SKM-1 treated with dmso at 0.1 percent for 144 hours (cell line): ENCODE measurements around the gene TST.
"Not testable (repeated sequence)": the region's sequence is repeated elsewhere in the genome, so short reads cannot be mapped to it uniquely, and the experiment has no call there.

ENCODE experiments used
- DNase-seq: peaks from one replicate; lab custom pipeline; 2025; ENCODE audit not compliant: unreplicated experiment; lab: John Stamatoyannopoulos, UW

The TST gene

DNA sequence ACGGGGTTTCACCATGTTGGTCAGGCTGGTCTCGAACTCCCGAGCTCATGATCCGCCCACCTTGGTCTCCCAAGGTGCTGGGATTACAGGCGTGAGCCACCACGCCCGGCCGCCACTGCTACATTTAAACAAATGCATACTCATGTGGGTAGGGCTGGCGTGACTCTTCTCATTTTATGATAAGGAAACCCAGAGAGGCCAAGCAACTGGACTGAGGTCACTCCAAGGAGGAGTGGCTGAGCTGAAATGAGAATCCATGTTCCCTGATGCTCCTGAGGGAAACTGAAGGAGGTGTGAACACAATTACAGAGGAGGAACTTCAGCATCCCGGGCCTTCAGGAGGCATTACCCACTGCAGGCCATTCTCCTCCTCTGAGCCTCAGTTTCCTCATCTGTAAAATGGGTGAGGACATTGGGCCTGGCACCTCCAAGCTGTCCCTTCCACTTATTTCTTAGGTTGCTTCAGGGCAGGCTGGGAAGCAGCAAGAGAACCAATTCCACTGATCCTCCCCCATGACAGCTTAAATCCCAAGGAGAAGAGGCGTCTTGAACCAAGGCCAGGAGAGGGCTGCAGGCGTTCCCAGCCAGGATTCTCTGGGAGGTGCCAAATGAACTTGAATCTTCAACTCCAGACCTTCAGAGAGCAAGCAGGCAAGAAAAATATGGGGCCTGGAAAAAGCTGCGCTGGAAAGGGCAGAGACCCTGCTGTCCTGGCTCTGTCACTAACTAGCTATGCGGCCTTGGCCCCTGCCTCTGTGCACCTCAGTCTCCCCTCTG is 2.9 kb downstream of the TST start:
- DNase-seq = no peak

DNA sequence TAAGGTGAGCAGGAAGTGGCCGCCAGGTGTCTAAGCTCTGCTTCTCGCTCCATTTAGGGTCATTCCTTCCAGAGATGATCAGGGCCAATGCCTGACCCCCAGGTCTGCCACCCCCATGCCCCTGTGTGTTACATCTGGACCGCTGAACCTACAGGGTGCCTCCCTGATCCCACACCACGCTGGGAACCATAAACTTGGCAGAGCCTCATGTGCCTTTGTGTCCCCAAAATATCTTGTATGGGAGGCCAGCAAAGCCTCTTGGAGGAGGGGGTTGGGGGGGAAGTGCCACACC is 3.7 kb downstream of the TST start:
- no peak for DNase-seq

DNA sequence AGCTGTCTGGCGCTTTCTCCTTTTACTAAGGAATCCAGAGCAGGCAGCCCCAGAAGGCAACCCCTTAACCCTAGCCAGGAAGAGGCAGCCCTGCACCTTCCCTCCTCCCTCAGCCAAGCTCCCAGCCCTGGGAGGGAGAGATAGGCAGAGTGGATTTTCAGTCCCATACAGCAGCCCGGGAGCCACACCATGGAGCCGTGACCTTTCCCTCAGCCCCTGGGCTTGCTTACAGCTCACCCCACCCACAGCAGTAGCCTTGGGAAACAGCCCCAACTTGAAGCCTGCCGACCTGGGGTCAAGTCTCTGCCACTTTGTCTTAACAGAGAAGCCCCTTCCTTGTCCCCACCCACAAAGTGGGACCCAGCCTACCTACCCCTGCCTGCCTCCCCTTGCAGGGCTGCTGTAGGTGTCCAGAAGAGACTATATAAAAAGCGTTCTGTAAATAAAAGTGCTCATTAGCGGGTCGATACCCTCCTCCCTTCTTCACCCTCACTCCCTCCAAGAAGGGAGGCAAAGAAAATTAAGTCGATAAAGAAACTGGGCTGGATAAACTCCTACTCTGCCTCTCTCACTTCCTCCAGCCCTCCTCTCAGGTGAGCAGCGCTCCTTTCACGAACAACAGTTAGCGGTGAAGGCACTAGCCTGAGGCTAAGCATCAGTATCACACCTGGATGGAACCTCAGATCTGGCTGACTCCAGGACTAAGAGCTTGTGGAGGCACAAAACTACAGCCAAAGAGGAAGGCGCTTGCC is 4.2 kb downstream of the TST start:
- DNase-seq = no peak

DNA sequence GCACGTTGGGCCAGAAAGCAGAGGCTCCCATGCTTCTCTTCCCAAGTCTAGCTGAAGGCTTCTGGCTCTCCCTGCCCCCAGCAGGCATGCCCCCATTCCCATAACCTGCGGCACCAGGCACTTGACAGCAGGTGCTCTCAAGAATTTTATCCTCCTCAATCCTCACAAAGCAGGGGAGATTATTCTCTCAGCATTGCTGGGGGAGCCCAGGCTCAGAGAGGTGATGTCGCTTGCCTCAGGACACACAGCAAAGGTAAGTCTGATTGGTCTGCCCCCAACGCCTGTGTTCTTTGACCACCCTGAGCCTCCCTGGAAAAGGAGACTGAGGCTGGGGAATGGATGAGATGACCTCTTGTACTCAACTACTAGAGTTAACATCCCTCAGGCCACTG is 4.8 kb downstream of the TST start:
- DNase-seq = no peak

DNA sequence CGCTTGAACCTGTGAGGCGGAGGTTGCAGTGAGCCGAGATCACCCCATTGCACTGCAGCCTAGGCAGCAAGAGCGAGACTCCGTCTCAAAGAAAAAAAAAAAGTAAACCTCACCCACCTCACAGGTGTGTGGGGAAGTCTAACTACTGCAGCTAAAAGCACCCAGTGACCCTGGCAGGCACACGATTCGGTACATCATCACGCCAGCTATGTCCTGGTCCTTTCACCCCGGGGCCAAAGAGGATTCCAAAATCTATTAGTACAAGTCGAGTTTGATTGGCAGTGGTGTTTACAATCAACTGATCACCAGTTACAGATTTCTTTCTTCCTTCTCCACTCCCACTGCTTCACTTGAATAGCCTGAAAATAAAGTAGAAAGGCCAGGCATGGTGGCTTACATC is 6.3 kb downstream of the TST start:
- DNase-seq = no peak

DNA sequence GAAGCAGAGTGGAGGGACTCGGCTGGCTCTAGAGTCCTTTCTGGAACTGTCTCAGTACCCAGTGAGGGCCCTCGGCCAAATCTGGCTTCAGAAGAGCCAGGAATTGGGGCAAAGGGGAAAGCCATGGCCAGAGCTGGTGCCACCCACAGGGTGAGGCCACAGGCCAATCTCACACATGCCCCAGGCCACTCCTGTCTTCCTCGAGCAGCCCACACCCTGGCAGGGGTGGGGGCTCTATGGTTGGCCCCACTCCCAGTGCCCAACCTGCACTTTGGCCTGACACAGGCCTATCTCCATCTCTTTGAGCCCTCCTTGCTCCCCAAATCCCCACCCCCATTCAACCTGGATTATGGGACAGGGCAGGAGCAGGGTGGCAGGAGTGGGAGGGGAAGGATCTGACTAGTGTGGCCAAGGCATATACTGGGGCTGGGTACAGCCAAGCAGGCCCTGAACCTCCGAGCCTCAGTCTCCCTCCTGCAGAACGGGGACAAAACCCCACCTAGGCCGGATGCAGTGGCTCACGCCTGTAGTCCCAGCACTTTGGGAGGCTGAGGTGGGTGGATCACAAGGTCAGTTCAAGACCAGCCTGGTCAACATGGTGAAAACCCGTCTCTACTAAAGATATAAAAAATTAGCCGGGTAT is 6.9 kb downstream of the TST start:
- no peak for DNase-seq

DNA sequence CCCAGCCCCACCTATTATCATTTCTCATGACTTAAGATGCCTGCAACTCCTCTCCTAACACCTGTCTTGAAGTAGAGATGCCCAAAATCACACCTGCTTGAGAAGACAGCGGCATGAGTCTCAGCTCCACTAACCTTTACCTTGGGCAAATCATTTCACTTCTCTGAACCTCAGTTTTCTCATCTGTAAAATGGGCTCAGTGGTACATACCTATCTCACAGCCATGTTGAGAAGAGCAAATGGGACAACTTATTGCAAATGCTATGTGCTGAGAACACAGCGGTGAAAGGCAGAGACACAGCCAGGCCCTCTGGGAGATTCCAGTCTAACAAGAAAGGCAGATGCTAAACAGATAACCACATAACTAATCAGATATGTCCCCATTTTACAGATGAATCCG is 7.8 kb downstream of the TST start:
- DNase-seq = no peak

DNA sequence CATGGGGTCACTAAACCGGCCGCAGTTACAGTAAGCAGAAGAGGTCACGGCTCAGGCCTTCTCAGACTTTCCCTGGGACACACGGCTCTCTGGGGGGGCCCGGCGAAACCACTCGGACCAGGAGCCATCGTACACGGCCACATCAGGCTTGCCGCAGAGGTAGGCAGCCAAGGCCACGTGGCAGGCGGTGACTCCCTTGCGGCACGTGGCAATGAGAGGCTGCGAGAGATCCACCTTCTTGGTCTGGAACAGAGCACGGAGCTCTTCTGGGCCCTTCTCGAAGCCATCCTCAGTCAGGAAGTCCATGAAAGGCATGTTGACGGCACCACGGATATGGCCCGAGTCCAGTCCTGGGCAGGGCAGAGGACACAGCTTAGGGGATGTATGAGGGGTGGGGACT is 8.3 kb downstream of the TST start:
- DNase-seq = no peak

DNA sequence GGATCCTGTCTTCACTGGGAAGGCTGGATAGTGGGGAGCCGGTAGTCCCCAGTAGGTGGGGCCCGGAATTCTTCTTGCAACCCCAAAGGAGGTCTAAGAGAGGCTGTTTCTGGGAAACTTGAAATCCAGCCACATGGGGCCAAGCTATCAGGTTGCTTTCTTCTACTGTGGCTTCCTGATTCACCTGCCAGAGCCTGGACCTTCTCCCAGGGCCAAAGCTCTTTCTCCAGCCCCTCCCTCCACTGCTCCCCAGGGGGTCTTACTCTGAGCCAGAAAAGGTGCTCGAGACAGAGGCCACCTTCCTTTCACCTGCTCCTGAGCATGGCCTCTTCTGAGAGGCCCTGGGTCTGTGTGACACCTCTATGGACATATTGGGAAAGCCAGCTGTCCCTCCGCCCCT is 9.1 kb downstream of the TST start:
- DNase-seq = no peak

DNA sequence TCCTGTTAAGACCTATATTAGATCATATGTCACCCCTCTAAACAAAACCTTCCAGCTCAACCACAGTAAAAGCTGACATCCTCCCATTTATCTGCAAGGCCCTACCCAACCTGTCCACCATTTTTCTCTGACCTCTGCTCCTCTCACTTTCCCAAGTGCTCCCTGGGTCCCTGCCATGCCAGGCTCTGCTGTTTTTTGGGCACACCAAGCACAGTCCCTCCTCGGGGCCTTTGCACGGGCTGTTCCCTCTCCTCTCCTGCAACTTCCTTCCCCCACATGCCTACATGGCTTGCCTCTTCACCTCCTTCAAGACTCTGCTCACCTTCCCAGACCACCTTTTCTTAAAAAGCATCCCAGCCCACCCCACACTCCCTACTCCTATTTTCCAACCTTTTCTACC is 9.8 kb downstream of the TST start:
- no peak for DNase-seq

DNA sequence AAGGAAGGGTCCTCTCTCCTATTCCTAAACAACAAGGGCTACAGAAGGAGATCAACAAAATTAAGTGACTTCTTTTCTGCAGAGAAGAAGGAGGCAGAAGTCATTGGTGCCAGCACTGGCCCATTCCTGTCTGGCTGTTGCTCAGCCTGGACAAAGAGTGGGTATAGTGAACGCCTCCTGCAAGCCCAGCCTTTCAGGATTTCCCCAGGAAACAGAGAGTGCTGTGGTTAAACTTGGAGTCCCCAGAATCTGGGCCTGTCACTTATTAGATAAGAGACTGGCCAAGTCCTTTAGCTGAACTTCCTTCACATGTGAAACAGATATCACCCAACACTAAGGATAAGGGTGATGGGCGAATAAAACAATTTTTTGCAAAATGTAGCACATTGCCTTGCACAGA is 10.9 kb downstream of the TST start:
- DNase-seq = no peak

DNA sequence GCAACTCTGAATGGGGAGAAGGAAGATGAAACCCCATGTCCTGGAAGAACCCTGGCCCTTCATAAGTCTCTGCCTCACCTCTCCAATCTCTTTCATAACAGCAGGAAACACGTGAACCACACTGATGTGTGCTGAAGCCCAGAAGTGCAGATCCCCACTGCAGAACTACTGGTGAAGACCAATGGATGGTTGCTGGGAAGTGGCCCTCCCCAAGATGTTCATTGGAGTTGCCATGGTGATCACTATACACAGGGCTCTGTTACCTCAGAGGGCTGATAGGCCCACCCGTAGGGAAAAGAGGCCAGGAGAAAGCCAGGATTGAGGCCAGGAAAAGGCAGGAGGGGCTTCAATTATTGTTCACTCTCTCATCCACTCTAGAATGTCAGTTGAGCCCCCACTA is 11.6 kb downstream of the TST start:
- no peak for DNase-seq

DNA sequence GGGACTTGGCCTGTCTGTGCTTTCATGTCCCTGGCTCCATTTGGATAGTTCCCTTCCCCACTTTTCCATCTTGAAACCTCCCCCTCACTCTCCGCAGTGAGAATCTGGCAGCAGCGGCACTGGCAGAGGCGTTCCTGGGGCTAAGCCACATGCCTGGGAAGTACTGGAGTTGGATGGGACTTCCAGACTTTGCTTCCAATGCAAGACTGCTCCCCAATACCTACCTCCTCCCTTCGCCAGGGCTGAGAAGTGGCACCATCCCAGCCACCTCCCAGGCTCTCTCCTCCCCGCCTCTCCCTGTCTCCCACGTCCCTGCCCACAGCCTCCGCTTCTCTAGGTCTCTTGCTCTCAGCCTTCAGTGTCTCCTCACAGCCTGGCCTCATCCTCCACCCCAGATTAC is 16.6 kb downstream of the TST start:
- DNase-seq = no peak

DNA sequence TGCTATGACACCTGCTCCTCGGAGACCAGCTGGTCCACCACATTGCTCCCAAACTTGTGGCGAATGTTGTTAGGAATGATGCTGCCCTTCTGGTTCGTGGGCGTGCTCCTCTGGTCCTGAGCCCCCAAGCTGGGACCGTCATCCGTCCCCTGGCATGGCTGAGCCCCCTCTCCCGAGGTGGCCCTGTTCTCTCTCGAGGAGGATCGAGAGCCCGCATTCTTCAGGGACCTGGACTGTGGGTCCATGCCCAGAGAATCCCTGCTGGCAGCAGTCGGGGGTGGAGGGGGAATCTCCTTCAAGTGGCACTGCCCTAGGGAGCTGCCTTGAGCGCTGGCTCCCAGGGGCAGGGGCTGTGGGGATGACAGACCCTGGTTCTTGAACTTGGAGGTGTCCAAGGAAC is 17.4 kb downstream of the TST start:
- DNase-seq = no peak

DNA sequence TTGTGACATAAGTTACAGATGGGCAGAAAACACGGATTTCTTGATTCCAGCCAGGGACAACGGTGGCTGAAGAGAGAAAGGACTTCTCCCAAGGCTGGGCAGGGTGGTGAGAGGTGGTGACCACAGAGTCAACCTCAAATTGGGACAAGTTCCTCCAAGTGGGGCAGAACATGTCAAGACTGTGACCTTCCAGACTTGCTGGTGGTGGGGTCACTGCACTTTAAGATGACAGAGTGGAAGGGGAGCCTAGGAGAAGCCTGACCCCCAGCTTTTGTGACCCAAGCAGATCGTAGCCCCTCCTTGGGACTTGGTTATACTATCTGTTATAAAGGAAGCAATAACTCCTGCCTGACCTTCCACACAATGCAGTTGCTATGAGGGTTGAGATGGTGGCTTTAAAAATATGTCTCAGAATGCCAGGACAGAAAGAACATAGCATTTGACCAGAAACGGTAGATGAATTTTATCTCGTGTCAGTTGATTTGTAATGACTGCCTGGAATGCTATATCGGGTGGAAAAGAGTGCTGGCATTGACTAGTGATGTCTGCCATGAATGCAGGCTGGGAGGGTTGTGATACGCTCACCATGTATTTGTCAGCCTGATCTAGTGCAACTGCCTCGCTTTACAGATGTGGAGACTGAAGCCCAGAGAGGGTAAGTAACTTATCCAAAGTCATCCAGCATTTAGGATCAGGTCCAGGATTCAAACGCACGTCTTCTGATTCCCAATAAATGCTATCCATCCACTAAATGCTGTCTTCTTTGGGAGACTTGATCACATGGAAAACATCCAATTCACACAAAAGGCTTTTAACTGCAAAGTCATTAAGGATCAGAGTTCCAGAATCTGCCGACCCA is 18.3 kb downstream of the TST start:
- no peak for DNase-seq

DNA sequence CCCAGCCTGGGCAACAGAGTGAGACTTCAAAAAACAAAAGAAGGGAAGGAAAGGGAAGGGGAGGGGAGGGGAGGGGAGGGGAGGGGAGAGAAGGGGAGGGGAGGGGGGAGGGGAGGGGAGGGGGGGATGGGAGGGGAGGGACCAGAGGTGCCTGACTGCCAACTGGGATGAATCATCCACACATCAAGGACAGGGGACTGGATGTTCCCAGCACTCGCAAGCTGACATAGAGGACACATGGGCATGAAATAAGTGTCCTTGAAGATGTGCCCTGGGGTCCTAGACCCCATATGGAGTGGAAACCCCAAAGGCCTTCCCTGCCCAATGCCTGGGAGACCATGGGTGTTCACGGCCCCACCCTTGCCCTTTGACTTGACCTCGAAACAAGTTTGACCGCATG is 19.8 kb downstream of the TST start:
- no peak for DNase-seq

DNA sequence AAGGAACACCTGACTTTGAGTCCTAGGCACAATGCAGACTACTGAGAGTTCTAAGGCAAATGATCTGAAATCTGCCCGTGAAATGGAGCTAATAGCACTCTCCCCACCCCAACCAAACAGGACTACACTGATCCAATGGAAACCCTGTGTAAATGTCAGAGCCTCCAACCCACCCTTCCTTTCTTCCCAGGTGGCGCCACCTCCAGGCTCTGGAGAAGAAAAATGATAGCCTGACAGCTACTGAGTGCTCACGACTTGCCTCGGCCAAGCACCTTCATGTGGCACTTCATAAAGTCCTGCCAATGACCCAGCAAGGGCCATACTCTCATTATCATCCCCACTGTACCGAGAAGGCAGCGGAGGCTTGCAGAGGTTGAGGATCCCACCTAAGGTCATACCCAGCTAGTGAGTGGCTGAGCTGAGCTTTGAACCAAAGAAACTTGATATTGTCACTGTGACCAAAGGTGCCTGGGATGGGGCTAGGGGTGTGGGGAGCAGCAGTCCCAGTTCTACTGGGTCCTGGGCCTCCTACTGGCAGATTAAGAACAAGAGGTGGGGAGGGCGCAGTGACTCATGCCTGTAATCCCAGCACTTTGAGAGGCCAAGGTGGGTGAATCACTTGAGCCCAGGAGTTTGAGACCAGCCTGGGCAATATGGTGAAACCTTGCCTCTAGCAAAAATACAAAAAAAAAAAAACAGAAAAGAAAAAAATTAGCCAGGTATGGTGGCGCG is 20.5 kb downstream of the TST start:
- no peak for DNase-seq

DNA sequence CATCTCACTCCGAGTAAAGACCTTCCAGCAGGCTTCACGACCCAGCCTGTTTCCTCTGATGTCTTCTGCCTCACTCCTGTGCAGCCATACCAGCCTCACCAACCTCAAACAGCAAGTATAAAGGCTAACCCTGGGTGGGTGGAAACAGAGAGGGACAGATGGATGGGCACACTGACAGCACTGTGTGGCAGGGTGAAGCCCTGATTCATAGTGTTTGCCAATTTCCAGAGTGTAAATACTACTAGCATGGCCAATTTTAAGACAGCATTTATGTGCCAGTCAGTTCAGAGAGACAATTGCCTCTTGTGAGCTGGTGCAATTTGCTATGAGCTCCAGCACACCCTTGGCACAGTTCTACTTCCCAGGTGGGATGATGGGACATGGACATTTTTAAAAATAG is 21.5 kb downstream of the TST start:
- no peak for DNase-seq

DNA sequence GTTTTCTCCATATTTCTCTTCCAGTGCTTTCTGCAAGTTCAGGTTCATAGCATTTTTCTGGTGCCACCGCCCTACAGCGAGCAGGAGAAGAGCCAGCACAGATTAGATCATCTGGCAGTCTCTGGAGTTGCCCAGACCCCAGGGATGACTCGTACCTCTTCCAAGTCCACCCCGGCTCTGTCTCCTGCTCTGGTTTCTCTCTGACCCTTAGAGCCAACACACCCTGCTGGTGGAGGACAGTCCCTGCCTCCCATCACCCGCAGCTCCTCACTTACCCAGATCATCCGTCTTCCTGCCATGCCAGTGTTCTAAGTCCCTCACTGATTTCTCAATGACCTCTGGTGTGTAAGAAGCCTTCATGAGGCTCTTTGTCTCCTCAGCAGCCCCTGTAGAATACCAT is 28.0 kb downstream of the TST start:
- DNase-seq = no peak

DNA sequence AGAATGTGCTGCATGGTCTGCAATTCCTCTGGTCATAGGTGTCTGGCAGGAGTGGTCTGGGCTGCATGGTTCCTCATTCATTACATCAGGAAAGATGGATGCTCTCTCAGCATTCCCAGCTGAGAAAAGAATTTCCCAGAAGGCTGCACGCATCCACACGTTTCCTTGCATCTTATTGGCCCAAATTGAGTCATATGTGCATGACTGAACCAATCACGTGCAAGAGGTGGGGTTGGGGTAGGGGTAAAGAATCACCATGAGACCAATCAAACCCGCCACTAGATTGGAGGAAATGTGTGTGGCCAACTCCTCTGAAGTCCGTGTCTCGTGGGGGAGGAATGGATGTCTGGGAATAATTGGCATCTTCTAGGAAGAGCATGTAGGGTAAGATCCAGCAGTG is 28.8 kb downstream of the TST start:
- no peak for DNase-seq

DNA sequence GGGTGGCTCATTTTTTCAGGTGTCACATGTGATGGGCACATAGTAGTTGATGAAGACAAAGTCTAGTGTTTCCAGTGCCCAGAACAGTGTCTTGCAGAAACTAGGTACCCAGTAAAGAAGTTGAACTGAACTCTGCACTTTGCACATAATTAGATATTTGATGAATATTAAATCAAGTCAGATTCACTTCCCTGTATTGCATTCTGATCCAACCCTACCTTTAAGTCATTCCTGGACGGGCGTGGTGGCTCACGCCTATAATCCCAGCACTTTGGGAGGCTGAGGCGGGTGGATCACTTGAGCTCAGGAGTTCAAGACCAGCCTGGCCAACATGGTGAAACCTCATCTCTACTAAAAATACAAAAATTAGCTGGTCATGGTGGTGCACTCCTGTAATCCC is 30.2 kb downstream of the TST start:
- not testable (repeated sequence) for DNase-seq
